Amygdala (tissue), 56 donors: ENCODE data around the gene OR10P1.
"Not testable (repeated sequence)": the region's sequence is repeated elsewhere in the genome, so short reads cannot be mapped to it uniquely, and the experiment has no call there.

ENCODE experiments used
- DNase-seq, 56 donors: peaks; one replicate each; lab custom pipeline; 2025; lab: John Stamatoyannopoulos, UW

The OR10P1 gene

GRCh38 chr12:55636853-55637252 is at the start of gene OR10P1:
Gene OR10P1 (plus strand): TSS chr12:55636892. CDS start chr12:55636892, 0 bp downstream.
- no peak for DNase-seq

- DNase-seq, result not testable (repeated sequence)
Observed at GRCh38 chr12:55590152-55590551, 46.5 kb upstream of the OR10P1 start.

GRCh38 chr12:55607821-55608594 is 28.7 kb upstream of the OR10P1 start:
- DNase-seq, result no peak

- no peak for DNase-seq
Observed at GRCh38 chr12:55610598-55610997, 26.1 kb upstream of the OR10P1 start.

GRCh38 chr12:55612646-55613045 is 24.0 kb upstream of the OR10P1 start:
- DNase-seq, result no peak

- DNase-seq, result no peak
Observed at GRCh38 chr12:55614764-55615163, 21.9 kb upstream of the OR10P1 start.

GRCh38 chr12:55619354-55620138 is 17.1 kb upstream of the OR10P1 start:
- peak in 17 of 56 donors; percentile 1 to 69 (median 8) for DNase-seq

- DNase-seq, result no peak
Observed at GRCh38 chr12:55624056-55624455, 12.6 kb upstream of the OR10P1 start.

GRCh38 chr12:55626154-55626553 is 10.5 kb upstream of the OR10P1 start:
- DNase-seq, result no peak

- no peak for DNase-seq
Observed at GRCh38 chr12:55629058-55629841, 7.4 kb upstream of the OR10P1 start.

- no peak for DNase-seq
Observed at GRCh38 chr12:55631056-55631455, 5.6 kb upstream of the OR10P1 start.

- DNase-seq, result no peak
Observed at GRCh38 chr12:55631733-55632132, 5.0 kb upstream of the OR10P1 start.

GRCh38 chr12:55633151-55633550 is 3.5 kb upstream of the OR10P1 start:
- no peak for DNase-seq

- no peak for DNase-seq
Observed at GRCh38 chr12:55636116-55636655, 506 bp upstream of the OR10P1 start.

- DNase-seq, result no peak
Observed at GRCh38 chr12:55637467-55637866, 775 bp downstream of the OR10P1 start.

GRCh38 chr12:55641595-55641994 is 4.9 kb downstream of the OR10P1 start:
- DNase-seq, result no peak

GRCh38 chr12:55642267-55642666 is 5.6 kb downstream of the OR10P1 start:
- no peak for DNase-seq

- DNase-seq, result no peak
Observed at GRCh38 chr12:55642669-55643068, 6.0 kb downstream of the OR10P1 start.

GRCh38 chr12:55644591-55644990 is 7.9 kb downstream of the OR10P1 start:
- DNase-seq, result no peak

- DNase-seq, result no peak
Observed at GRCh38 chr12:55647027-55647426, 10.3 kb downstream of the OR10P1 start.
